ENCODE data around the gene PLCG1.
"Not testable (repeated sequence)": the region's sequence is repeated elsewhere in the genome, so short reads cannot be mapped to it uniquely, and the experiment has no call there.

The PLCG1 gene

GRCh38 chr20:41136680-41137613, at the start of gene PLCG1:
PLCG1 (plus strand) TSS chr20:41137543; CDS start chr20:41137642, 99 bp downstream.
- DNase-seq: peak; percentile 89

- DNase-seq: no peak
These were observed 49.6 kb upstream of the PLCG1 start for GRCh38 chr20:41087777-41088176.

GRCh38 chr20:41089555-41089954, 47.8 kb upstream of the PLCG1 start:
- no peak for DNase-seq

GRCh38 chr20:41091927-41092326, 45.4 kb upstream of the PLCG1 start:
- no peak for DNase-seq

- DNase-seq: no peak
These were observed 42.8 kb upstream of the PLCG1 start for GRCh38 chr20:41094353-41095055.

GRCh38 chr20:41095110-41095969, 42.0 kb upstream of the PLCG1 start:
- peak; percentile 49 for DNase-seq

- no peak for DNase-seq
These were observed 38.6 kb upstream of the PLCG1 start for GRCh38 chr20:41098703-41099250.

GRCh38 chr20:41100001-41100480, 37.3 kb upstream of the PLCG1 start:
- no peak for DNase-seq

GRCh38 chr20:41101660-41102059, 35.7 kb upstream of the PLCG1 start:
- no peak for DNase-seq

GRCh38 chr20:41108531-41108930, 28.8 kb upstream of the PLCG1 start:
- DNase-seq: no peak

- no peak for DNase-seq
These were observed 27.3 kb upstream of the PLCG1 start for GRCh38 chr20:41110012-41110411.

GRCh38 chr20:41110930-41111577, 26.3 kb upstream of the PLCG1 start:
- no peak for DNase-seq

GRCh38 chr20:41111578-41111951, 25.8 kb upstream of the PLCG1 start:
- no peak for DNase-seq

GRCh38 chr20:41116282-41116956, 20.9 kb upstream of the PLCG1 start:
- no peak for DNase-seq

- DNase-seq: not testable (repeated sequence)
These were observed 19.2 kb upstream of the PLCG1 start for GRCh38 chr20:41118159-41118558.

- DNase-seq: no peak
These were observed 18.7 kb upstream of the PLCG1 start for GRCh38 chr20:41118632-41119031.

- DNase-seq: no peak
These were observed 17.5 kb upstream of the PLCG1 start for GRCh38 chr20:41119614-41120561.

GRCh38 chr20:41121399-41121798, 15.9 kb upstream of the PLCG1 start:
- no peak for DNase-seq

GRCh38 chr20:41123631-41124030, 13.7 kb upstream of the PLCG1 start:
- no peak for DNase-seq

- DNase-seq: no peak
These were observed 12.8 kb upstream of the PLCG1 start for GRCh38 chr20:41124451-41125094.
